Inflammatory macrophage treated with lipopolysaccharide for 4 hours (primary cell): ENCODE data around the gene SLC6A2.

Experiments
- DNase-seq: peaks from one replicate; pipeline ENCODE4 v3.0.0-alpha.2; 2020

Gene SLC6A2

DNA sequence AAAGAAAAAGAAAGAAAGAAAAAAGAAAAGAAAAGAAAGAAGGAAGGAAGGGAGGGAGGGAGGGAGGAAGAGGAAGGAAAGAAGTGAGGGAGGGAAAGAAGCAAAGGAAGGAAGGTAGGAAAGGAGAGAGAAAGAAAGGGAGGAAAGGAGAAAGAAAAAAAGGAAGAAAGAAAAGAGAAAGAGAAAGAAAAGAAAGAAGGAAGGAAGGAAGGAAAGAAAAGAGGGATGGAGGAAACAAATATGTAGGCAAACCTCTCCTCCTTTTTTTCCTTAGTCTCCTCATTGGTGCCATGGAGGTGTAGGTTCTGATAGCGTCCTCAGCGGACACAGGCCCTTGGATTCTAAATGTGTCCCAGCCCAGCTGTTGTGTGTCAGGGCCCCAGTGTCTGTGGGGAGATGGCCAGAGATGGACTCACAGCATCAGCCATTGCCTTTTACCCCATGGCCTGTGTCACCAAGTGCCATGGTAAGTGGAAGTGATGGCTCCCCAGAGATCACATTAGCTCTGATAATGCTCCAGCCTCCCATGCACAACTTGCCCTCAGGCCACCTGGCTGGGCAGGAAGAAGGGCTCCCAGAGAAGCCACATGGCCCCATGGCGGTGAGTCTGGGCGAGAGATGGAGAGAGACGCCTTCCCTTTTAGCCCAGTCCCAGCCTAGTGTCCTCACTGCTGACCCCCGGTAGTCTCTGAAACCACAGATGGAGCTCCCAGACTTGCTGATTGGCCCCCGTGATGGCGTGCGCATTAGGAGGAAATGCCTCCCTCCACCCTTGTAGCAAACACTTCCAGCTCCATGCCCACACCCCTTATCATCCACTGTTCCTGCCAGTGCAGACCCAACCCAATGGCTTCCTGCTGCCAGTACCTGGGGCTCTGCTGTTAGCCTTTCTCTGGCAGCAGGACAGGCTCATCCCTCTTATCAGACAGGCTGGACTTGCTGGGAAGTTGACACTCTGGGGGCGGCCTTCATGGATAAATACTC lies 3.7 kb upstream of the SLC6A2 start:
- DNase-seq: no peak

DNA sequence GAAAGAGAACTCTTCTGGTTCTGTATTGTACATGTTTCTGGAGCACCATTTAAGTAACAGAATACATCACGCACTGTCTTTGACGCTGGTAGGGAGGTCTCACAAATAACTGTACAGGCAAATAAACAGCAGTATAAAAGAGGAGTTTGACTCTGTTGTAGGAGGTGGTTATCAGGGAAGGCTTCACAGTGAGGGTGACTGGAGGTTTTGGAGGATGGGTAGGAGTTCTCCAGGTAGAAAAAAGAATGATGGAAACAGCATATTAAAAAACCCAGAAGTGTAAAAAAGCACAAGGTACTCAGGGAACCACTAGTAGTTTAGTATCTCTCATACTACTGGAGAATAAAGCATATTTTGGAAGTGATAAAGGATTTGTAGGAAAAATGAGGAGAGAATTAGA lies 2.7 kb upstream of the SLC6A2 start:
- no peak for DNase-seq

DNA sequence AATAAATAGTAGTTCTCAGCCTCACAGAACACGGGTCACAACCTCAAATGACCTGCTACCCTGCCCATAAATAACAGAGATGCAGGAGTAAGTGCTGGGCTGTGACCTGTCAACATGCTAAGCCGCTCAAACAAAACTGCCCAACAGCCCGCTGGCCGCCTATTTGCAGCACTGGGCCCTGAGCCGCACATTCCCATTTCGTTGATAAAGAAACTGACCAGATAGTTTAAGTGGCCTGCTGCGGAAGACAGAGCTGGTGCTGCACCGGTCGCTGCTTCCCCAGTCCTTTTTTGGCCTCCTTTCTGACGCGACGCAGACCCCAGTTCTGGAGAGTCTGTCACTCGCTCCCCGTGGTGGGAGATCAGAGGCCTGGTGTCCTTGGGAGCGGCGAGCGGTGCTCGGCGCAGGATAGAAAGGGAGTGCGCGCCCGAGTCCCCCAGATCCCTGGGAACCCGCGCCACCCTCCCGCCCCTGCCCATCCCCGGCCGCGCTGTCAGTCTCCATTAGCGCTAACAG lies 349 bp upstream of the SLC6A2 start:
- DNase-seq: no peak

DNA sequence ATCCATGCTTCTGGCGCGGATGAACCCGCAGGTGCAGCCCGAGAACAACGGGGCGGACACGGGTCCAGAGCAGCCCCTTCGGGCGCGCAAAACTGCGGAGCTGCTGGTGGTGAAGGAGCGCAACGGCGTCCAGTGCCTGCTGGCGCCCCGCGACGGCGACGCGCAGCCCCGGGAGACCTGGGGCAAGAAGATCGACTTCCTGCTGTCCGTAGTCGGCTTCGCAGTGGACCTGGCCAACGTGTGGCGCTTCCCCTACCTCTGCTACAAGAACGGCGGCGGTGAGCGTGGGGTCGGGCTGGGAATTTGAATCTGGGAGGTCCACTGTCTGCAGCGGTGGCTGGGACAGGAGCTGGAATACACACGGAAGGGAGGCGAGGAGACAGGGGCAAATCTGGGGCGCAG lies 904 bp downstream of the SLC6A2 start:
- no peak for DNase-seq

DNA sequence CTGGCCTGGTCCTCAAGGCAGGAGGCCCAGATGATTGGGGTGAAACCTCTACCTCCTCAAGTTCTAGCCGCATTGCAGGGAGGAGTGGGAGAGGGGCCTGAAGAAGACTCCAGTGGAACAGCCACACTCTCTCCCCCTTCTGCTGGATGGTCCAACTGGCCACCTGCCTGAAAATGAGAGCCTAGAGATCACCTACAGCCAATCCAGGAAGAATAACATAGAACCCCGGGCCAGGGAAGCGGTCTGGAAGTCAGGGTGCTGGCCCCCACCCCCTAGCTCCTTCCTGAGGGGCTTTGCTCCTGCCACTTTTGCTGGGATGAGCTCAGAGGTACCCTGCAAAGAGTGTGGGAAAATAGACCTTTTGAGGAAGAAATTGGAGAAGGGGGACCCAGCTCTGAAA lies 1.8 kb downstream of the SLC6A2 start:
- DNase-seq: no peak

DNA sequence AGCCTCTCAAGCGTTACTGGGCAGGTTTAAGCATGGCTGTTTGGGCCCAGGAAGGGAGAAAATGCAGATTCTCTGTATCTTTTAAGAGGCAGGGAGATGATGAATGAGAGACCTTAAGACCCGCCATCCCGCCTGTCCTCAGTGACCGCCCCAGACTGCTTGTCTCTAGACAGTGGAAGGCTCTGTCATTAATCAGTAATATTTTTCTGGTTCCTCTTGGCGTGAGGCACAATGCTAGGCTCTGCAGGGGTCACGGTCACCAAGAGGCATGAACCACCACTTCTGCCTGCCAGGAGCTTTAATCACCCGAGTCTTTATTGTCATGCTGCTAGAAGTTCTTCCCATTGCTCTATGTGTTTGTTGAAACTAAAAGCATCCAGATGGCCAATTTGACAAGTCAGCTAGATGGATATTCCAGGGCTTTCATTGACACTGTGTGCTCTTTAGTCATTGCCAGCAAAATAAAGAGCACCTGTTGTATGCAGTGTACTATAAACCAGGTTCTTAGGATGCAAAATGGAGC lies 3.2 kb downstream of the SLC6A2 start:
- DNase-seq: no peak

DNA sequence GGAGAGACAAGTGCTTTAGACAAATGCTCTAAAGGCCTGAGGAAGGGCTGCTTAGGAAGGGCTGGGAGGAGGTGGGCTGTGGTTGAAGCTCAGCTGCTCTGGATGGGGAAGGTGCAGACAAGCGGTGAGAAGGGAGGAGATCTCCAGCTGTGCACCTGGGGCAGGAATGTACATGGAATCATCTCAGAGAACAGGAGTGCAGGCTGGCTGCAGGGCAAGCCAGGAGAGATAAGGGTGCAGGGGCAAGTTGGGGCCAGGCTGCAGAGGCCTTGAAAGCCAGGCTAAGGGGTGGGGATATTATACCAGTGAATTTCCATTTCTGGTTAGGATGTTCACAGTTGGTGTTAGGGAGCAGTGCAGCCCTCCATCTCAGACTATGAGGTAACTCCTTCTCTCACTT lies 4.2 kb downstream of the SLC6A2 start:
- no peak for DNase-seq

DNA sequence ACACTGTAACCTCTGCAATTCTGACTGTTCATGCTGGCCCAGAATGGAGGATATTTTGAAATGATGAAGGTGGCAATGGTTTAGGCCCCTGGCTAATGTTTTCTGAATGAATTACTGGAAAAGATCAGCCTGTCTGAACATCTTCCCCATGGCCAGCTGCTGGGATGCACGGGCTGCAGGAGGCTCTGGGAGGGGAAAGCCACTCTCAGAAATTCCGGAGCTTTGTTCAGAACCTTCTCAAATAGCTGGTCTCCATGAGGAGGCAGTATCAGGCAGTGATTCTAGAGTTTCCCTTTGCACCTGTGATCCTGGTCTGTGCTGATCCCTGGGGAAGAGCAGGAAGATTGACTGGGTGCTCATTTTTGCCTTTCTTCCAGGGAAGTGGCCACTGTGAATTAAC lies 5.0 kb downstream of the SLC6A2 start:
- DNase-seq: no peak

DNA sequence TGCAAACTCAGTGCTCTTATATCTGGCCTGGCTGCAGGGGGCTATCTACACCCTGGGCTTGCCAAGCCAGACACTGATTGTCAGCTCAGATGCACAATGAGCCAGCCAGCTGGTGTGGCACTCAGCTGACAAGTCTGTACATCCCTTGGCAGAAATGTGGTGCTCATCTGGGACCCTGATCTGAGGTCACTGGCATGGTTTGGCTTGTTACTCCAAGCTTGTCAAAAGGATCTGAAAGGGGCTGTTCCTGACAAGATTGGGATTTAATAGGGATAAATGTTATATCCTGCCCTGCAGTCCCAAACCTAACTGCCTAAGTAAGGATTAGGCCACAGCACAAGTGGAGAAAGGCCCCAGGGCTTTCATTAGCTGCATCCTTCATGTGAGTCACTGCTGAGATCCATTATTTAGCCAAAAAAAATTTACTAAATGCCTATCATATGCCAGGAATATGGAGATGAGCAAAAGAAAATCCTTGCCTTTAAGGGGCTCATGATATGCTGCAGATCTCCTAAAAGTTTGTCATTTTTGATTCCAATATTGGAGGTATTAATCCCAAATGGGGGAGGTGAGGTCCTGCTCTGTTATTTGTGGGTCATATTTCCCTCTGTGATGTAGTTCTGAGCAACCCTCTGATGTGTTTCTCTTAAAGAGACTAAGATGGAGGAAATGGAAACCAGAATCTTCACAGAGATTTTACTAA lies 6.3 kb downstream of the SLC6A2 start:
- no peak for DNase-seq

DNA sequence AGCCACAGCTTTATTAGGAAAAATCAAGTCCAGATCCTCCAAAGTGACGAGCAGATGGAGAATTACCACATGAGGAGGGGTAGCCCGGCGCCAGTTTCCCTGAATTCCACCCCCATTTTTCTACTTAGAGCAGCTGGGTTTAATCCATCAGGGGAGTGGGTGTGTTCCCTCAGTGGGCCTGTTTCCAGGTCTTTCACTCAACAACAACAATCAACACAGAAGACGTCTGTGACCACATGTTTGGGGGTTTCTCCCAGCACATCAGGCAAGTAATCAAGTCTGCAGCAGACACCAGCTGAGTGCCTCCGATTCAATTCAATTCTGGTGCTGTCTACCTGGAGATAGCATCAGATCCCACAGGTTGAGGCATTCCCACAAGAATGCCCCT lies 6.8 kb downstream of the SLC6A2 start:
- DNase-seq: no peak

DNA sequence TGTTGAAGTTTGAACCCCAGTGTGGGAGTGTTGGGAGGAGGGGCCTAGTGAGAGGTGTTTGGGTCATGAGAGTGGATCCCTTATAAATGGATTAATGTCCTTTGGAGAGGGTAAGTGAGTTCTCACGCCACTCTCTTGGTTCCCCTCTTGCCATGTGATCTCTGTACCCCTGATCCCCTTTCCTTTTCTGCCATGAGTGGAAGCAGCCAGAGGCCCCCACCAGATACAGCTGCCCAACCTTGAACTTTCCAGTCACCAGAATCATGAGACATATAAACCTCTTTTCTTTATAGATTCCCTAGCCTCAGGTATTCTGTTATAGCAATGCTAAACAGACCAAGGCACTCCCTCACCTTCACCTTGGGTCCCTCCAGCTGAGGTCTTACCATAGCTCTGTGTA lies 7.4 kb downstream of the SLC6A2 start:
- no peak for DNase-seq

DNA sequence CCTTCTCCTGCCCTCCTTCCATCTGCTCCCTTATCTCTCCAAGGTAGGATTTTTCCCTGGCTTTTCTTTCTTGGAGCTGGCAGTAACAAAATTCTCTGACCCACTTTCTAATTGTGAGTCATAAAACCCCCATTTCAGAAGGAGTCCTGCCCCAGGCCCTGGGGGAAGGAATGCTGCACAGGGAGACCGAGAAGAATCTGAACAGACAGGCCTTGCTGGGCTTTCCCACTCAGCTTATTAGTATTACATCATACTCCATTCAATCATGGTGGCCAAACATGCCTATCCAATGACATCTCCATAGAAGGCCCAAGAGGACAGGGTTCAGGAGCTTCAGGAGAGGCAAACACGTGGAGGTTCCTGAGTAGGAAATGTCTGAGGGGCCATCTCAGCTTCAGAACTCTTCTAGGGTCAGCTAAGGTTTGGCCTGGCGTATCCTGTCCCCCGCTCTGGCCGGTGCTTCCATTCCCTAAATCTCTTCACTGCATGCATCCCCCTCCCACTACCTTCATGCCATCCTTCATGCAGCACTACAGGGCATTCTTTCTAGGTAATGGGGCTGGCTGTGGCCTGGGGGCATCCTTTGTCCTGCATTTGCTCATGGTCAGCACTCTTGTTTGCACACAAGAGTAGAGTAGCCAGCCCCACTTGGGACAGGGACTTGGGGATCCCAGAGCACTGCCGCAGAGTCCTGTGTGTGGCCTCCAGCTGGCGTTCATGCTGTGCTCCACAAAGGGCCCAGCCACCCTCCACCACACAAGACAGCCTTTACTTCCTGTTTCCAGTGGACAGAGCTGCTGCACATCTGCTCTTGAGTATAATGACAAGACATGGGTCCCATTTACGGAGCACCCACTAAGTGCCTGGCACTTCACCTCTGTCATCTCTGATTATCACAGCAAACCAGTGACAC lies 8.2 kb downstream of the SLC6A2 start:
- no peak for DNase-seq

DNA sequence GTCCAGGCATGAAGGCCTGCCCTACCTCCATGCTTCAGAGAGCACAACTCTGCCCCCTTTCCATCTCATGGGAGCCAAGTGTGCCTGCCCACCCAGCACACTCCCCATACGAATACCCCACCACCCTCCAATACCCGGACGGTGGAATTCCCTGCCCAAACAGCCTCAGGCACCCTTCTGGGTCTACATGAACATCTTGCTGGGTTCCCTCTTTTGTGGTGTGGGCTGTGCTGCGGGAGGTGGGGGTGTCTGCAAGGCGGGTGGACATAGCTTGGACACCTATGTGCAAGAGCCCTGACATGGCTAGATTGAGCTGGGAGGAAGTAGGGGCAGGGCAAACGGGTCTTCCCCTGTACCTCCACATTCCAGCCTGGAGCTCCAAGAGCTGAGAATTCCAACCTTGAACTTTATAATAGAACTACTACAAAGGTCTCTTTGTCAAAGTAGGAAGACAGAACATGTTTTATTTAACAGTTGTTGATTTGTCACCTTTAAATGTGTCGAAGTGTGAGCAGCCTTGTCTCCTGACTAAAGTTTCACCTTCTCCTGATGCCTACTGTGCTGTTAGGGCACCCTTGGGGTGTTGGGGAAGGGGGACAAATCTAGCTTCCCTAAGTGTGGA lies 9.1 kb downstream of the SLC6A2 start:
- DNase-seq: no peak

DNA sequence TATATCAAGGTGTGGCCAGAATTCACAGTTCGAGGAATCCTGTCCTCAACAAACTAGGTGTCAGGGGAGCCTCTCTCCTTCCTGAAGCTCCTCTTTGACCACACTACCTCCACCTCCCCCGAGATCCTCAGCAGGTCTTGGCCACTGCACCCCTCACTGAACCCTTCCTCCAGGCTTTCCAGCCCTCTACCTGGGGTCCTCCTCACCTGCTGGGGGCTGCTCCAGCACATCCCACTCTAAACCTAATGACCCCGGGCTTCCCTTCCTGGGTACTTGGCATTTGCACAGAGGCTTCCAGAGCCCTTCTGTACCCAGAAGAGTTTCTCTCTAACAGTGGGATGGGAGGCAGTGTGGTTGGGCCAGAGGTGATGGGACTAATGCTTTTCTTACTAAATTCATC lies 9.7 kb downstream of the SLC6A2 start:
- DNase-seq: no peak

DNA sequence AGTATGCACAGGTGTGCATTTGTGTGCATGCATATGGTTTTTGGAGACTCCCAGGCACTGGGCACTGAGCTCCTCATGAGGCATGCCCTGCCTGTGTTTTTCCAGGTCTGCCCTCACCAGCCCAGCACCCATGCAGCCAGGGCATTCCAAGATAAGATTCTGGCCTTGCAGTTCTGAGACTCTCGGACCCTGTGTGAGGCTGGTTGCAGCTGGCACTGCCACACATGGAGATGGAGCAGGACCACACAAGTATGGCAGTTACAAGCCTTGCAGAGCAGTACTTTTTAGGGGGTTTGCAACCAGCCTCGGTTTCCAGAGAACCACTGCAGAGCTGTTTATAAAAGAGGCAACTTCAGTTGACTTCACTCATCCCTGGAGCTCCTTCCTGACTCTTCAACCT lies 10.2 kb downstream of the SLC6A2 start:
- no peak for DNase-seq

DNA sequence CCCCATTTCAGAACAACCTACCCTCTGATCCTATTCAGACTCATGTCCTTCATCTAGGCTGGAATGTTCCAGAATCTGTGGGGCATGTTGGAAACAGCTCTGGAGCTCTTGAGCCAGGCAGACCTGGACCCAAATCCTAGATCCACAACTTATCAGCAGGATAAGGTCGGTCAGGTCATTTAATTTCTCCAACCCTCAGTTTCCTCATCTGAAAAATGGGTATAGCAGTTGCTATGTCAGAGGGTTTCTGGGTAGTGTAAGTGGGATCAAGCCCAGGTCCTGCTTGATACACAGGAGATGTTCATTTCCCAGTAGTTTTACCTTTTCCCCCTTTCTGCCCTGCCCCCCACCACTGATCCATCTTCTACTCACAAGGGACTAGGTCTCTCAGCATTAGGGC lies 12.0 kb downstream of the SLC6A2 start:
- no peak for DNase-seq

DNA sequence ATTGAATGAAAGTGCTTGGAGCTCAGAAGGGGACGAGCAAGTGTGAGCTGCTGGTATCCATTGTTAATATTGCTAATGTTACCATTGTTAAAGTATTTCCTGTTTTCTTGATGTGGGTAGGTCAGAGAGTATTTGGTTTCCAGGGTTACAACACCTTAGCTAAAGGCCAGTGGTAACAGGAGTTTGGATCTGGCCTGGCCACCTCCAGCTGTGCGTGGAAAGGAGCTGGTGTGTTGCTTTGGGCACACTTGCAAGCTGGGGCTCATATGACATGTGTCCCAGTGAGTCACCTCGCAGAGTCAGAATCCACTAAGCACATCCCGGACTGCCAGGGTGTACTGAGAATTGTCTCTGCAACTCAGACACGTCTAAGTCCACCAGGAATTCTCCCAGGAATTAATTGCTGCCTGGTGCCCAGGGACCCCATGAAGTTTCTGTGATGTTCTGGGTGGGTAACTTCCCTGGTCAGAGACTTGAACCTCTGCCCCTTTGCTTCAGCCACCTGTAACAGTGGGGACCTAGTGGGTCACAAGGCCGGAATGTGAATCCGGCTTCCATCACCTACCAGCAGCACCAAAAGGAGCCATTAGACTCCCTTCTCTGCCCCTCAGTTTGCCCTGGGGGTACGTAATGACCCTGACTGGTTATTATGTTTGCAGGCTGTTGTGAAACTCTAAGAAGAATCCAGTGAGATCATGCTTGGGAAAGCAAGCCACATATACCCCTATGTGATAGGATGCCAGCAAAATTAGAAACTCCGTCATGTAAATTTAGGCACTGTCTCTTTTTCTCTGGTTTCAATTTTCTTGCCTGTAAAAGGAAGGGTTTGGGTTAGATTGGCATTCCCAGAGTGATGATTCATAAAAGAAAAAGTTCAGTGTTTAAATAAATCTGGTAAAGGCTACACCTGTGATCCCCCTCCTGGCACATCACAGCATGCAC lies 12.8 kb downstream of the SLC6A2 start:
- no peak for DNase-seq

DNA sequence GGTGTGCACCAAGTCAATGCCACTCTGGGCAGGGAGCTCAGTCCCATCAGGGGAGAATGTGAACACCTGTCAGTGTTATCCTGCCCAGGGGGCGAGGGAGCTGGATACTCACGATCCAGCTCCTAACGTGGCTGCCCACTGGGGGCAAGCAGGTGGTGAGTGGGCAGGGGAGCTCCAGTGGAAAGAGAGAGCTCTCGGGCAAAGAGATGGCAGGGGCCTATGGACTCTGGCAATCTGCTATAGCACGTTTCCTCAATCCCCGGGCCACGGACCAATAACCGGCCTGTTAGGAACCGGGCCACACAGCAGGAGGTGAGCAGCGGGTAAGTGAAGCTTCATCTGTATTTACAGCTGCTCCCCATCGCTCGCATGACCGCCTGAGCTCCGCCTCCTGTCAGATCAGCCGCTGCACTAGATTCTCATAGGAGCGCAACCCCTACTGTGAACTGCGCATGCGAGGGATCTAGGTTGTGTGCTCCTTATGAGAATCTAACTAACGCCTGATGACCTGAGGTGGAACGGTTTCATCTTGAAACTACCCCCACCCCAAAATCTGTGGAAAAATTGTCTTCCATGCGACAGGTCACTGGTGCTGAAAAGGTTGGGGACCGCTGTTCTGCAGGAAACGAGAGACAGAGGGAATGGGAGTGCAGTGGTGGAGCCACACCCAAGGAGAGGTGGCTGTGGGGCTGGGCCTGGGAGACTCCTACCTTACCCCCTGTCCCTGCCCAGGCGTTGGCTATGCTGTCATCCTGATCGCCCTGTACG lies 15.6 kb downstream of the SLC6A2 start:
- no peak for DNase-seq

DNA sequence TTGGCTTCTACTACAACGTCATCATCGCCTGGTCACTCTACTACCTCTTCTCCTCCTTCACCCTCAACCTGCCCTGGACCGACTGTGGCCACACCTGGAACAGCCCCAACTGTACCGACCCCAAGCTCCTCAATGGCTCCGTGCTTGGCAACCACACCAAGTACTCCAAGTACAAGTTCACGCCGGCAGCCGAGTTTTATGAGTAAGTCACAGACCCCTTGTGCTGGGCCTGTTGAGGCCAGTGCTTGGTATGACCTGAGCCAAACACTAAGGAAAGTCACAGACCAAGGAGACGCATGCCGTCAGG lies 16.1 kb downstream of the SLC6A2 start:
- no peak for DNase-seq

DNA sequence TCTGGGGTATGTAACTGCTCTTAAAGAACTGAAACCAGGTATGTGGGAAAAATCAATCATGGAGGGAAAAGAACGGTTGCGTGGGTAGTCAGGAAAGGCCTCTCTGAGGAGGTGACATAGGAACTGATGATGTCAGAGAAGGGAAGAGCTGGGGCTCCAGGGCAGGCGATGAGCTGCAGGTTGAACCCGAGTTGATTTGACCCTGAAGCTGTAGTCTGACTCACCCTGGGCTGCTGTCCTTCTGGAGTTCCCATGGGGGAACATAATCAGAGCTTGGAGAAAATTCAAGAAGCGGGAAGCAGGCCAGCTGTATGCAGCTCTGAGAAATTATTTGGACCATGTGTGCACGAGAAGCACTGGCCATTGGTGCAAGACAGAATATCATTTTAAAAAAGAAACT lies 16.7 kb downstream of the SLC6A2 start:
- DNase-seq: no peak
